GM10847 (cell line): ENCODE results near the gene CIPC.

Experiments
- POLR2A ChIP-seq: IDR thresholded peaks from 2 replicates; pipeline ENCODE4 v1.6.1; 2011; ENCODE audit not compliant: insufficient read length; ENCODE audit errors: extremely low read depth

CIPC gene

DNA sequence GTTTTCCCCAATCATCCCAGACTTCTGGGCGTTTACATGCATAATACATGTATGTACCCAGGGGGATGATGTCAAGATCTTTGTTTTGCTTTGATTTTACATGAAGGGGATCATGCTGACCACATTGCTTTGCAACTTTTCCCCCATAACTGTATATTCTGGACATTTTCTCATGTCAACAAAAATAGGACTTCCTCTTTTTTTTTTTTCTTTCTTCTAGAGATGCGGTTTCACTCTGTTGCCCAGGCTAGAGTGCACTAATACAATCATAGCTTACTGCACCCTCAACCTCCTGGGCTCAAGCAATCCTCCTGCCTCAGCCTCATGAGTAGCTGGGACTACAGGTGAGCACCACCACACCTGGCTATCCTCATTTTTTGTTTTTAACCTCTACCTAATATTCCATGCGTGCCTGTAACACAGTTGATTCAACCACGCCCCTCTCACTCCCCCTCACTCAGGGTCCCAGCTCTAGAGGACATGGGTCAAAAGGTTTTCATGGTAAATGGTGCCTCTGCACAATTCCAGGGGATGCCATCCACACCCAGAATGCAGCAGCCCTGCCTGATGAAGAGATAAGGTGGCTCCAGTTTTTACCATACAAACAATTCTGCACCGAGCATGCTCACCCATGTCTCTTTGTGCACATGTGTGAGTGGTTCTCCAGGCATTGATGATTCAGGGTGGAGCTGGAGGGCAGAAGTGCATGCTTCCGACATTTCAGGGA lies 32.0 kb upstream of the CIPC start:
- no peak for TF ChIP-seq POLR2A

DNA sequence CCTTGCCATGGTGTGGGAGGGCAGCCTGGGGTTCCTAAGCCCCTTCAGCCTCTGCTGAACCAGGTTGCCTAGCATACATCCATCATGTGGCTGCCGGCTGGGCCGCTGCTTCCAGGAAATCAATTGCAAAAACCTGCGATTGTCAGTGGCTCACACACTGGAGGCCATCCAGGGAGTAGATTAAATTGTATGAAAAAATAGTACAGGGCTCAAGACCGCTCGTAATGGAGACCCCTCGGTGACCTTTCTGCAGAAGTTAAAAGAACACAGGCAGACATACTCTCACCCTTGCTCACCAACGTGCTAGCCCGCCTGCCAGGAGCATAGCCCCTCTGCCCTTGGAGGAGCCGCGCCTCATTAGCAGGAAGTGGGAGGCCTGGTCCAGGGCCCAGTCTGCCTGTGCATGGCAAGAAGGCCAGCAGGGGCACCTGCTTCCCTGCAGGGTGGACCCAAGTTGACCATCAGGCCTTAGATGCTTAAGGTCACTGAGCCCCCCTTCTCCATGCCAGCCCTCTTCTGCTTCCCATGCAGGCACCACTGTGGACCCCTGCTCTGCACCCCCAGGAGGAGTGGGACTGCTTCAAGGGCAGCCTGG lies 31.4 kb upstream of the CIPC start:
- TF ChIP-seq POLR2A, result no peak

DNA sequence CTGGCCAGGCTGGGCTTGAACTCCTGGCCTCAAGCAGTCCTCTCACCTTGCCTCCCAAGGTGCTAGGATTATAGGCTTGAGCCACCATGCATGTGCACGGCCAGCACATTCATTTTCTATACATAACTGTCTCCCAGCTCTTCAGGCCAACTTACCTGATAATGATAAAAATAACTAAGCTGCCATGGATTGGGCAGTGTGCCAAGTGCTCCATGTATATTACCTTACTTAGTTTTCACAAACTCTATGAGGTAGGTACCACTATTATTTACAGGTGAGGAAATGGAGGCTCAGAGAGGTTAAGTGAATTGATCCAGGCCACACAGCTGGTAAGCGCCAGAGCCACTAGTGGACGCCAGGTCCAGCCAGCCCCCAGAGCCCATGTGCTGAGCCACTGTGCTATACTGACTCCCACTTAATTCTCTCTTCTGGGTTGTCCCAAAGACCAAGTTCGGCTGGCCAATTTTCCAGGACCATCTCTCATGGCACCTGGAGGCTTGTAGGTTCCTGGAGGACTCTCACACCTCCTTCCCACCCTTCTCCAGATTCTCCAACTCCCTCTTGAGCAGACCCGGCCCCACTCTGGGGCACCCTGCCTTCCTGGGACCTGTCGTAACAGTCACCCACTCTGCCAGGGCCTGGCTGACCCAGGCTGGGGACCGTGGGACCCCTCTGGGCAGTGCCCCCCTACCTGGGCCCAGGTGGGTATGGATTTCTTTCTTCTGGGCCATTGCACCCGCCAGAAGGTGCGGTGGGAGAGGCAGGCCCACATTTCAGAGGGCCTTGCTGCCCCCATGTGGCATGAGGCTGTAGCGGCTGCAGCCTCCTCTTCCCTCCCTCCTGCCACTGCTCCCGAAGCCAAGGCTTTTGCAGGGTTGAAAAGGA lies 30.2 kb upstream of the CIPC start:
- TF ChIP-seq POLR2A, result no peak

DNA sequence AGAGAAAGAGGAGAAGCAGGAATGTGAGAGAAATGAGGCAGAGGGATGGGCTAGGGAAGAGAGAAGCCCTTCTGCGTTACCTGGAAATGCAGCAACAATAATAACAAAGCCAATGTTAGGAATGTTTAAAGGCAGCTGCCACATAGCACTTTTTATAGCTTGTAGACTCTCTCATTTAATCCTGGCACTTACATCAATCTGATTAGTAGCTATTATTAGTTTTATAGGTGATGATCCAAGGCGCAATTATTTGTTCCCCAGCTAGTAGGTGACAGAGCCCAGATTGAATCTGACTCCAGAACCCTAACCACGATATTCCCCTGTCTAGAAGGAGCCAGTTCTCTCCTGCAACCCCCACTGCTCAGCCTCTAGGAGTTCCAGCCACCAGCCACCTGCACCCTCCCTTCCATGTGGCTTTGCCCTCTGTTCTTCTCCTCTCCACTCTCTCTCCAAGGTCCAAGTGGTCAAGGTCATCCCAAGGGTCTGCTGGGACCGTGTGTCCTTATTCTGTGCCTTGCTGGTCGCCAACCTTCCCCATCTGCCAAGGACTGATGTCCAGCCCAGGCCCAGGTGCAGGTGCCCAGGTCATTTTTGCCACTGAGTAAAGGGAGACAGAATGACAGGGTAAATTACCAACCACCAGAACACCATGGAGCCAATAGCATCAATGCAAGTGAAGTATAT lies 29.4 kb upstream of the CIPC start:
- TF ChIP-seq POLR2A, result no peak

DNA sequence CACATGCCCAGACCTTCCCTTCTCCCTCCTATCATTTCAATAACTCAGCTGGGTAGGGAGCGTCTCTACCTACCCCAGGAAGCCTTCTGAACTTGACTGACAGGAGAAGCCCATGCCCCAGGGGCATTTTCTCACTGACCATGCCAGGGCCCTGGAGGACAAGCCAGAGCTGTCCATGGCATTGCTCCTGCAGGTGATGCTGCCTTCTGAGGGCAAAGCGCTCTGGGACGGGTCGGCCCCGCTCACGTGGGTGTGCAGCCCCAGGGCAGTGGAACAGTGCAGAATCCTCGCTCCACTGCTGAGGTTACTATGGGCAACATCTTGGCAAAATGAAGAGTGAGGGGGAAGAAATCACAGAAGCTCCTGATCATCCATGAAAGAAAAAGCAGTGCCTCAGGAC lies 28.5 kb upstream of the CIPC start:
- no peak for TF ChIP-seq POLR2A

DNA sequence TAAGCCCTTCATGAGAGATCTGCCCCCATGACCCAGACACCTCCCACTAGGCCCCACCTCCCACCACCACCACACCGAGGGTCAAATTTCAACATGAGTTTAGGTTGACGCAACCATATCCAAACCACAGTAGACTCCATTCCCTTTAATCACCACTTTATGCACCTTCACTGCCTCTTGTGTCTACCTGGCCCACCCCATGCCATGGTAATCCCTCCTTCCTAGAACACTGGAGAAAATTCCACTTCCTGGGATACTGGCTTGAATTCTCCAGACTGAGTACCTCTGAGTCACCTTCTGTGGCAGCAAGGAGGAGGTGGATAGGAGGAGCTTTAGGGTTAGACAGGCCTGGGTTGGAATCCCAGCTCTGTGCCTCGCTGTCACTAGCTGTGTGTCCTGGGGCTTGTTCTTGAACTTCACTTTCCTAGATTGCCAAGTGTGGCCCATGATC lies 26.1 kb upstream of the CIPC start:
- TF ChIP-seq POLR2A, result no peak

DNA sequence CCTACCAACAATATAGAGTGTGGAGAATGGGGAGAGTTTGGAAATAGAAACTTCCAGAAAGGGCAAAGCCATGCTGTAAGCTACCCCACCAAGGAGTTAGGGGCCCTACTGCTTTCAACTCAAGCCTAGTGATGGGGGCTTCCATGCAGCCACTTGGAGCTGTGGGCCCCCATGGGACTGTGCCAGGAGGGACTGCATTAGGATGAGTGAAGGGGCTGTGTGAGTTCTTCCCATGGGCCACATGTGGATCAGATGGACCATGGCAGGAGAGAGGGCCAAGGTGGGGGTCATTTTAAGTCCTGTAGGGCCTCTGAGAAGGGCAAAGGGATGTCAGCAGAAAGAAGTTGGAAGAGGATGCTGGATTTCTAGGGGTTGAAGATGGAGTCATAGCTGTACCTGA lies 23.1 kb upstream of the CIPC start:
- no peak for TF ChIP-seq POLR2A

DNA sequence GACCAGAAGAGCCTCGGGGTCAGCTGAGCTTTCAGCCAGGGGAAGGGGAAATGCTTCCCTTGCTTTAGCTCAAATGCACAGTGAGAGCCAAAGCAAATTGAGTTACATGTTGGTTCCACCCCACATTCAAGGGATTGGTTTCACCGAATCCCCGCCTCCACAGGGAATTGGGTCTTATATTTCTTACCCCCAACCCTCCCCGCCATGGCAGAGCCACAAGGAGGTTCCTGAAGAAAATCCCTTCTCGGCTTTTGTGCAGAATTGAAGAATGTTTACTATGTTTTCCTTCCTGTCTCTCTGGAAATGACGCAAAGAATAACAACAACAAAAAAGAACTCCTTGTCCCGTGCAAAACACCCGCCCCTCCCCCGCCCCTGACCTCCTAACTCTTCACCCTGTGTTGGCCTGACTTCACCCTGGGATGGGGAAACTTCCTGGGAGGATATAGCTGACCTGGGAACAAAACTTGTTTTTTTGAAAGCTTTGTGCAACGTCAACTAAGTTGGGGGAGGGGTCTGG lies 21.9 kb upstream of the CIPC start:
- TF ChIP-seq POLR2A, result no peak

DNA sequence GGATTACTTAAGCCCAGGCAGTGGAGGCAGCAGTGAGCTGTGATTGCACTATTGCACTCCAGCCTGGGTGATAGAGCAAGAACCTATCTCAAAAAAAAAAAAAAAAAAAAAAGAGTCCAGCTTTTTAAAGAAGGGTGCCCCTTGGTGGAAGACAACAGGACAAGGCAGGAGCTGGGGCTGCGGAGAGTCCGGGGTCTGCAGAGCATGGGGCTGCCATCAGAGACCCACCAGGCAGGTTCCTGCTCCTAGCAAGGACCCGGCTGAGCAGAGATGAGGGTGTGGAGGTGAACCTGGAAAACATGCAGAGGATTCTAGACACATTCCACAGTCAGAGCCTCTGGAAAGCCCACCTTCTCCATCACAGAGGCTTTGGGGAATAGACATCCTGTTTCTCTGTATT lies 21.0 kb upstream of the CIPC start:
- no peak for TF ChIP-seq POLR2A

DNA sequence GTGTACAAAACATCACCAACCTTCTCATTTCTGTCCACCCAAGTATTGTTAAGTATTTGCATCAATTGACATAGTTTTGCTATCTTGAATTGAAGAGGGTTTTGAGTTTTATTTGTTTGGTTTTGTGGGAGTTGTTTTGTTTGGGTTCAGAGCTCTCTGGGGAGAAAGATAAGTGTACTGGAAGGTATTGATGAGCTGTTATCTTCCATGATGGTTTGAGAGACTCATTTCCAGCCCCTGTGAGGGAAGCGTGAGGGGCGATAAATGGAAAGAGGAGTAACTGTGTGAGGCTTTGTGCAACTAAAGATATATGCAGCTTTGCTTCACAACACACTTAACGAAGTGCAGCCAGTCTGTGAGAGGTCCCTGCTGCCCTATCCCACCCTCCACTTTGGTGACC lies 15.7 kb upstream of the CIPC start:
- TF ChIP-seq POLR2A, result no peak

DNA sequence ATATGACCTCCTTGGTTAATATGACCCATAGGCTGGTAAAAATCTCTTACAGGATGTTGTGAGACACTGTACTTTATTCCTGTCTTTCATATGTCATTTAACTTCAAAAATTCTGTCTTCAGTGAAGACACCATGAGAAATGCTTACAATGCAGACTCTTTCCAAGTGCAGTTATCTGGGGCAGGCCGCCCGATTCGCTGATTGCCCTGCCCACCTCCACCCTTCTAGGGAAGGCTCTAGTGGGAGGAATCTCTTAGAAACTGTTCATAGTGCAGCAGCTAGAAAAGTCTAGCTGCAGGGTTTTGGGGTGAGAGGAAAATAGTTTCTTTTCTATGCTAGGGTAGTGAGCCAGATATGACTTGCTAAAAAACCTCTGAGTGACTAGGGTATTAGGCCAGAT lies 15.0 kb upstream of the CIPC start:
- no peak for TF ChIP-seq POLR2A

DNA sequence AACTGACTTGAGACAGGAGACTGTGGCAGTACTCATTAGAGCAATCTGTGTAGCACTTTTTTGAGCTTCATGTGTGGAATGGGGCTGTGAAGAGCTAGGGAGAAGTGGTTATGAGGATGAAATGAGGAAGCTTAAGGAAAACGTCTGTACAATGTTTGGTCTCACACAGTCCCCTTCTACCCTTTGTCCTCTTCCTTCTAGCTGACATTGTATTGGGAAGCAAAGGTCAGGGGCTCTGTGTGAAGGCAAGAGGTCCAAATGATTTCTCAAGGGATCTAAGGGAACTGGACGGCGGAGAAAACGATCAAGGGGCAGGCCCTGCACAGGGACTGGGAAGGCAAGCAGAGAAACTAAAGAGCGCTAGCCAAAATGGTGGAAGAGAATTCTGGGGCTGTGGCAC lies 13.1 kb upstream of the CIPC start:
- TF ChIP-seq POLR2A, result no peak

DNA sequence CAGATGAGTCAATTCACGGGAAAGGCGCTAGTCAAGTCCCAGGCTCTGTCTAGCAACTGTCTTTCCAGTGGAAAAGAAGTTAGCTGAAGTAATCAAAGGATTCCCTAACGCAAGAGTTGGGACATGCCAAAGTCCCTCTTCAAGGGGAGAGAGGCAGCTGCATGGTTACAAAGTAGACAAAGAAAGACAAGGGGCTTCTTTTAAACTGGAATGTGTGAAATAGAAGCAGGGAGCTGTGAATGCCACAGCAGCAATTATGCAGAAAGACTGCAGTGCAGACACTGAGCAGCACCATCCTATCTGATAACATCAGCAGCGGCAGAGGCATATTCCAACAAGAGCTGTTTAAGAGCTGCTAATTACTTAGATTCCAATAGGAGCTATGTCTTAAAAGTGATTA lies 12.5 kb upstream of the CIPC start:
- no peak for TF ChIP-seq POLR2A

DNA sequence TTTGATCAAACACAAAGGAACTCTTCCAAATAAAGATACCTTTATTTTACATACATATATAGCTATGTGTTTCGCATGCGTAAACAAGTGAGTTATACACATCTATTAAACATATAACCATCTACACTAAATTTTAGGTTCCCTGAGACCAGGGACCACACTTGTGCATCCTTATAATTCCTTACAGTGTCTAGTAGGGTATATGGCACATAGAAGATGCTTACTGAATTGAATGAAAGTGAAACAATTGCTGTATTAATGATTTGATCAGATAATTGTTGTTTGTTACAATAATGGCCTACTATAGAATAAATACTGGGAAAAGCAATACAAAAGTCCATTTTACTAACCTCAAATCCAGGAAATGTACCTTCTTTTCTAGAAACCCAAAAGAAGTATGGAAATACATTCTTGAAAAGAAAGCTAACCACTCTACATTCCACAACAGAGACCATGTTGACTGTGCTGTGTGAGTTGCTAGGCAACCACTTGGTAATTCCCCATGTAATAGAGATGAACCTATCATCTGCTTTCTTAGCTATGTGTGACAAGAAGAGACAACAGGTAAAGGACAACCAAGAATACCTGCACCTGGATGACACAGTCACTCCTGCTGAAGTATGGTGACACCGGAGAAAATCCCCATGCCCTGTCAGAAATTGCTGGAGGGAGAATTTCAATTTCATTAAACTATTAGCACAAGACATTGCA lies 11.9 kb upstream of the CIPC start:
- no peak for TF ChIP-seq POLR2A

DNA sequence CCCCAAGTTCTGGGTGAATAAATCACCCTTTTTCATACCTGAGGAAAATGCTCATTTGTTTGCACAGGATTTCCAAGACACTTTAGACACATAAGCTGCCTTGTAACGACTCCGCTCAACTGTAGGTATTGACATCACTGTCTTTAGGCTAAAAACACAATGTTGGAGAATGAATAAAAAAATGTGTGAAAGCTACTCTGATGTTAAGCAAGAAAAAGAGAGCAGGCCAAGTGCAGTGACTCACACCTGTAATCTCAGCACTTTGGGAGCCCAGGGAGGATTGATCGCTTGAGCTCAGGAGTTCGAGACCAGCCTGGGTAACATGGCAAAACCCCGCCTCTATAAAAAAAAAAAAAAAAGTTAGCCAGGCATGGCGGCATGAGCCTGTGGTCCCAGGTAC lies 11.1 kb upstream of the CIPC start:
- no peak for TF ChIP-seq POLR2A

DNA sequence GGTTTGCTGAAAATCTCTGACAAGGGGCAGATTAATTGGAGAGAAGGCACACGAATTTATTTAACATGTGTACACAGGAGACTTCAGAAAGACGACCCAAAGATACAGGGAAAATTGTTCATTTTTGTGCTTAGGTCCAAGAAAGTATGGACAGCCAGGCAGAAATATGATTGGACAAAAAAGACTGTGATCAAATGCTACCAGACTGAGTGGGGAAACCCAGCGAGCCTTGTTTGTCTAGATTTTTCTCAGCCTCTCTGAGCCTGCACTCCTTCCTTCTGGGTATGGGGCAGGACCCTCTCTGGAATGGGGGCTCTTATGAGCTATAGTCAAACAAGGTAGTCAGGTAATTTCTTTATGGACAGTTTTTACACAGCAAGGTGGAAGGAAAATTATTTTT lies 10.4 kb upstream of the CIPC start:
- no peak for TF ChIP-seq POLR2A
